MM.1S (cell line): ENCODE data around the gene CERS6.

Experiments
- EZH2 ChIP-seq: fragments of 300-600 bp; sonication (generic); optimal IDR thresholded peaks from 2 replicates; pipeline ENCODE3; 2017; ENCODE audit warnings: low read depth, mild to moderate bottlenecking, antibody characterized with exemption, low read length, mixed read lengths
- EZH2phosphoT487 ChIP-seq: fragments of 300-600 bp; sonication (generic); IDR thresholded peaks from 2 replicates; pipeline ENCODE4 v1.6.1; 2018; ENCODE audit warnings: antibody characterized with exemption, low read length
- TF ChIP-seq, protein P1 (sequence below): fragments of 300-600 bp; sonication (generic); IDR thresholded peaks from 2 replicates; pipeline ENCODE4 v1.5.1; 2016; ENCODE audit warnings: antibody characterized with exemption, low read length, mixed read lengths

DNA sequence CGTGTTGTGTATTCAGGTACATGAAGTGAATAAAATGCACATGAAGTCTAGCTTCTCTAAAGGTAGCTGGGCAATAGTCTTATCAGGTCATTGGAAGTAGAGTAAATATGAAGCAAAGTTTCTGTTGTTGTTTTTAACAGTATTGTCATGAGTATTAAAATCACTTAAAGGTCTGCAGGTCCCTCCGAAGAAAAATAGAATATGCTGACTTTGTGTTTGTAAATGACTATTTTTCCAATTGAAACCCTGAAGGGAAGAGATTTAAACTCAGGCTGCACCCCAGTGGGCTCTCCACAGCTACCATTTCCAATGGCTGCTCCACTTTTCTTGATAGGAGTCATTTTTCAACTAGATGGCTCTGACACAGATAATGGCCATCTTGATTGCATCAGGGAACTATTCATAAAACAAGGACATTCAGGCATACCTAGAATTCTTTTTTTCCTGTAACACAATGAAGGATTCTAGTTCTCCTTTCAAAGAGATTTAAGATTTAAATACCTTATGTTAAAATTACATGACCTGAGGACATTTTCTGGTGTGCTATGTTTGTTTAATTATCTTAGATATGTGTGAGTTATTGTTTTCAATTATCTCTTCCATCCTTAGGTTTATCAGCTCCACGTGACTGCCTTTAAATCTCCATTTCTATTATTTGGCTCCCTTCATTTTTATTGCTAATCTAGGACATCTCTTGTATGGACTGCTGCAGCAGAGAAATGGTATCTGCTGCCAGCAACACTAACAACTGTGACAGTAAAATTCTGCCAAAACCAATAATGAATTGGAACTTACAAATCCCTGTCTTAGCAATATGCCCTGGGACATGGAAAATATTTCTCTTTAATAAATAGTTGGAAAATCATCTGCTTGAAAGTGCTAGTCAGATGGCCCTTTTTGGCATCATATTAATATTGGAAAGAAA is 197.2 kb downstream of the CERS6 start:
- TF ChIP-seq, protein P1, sequence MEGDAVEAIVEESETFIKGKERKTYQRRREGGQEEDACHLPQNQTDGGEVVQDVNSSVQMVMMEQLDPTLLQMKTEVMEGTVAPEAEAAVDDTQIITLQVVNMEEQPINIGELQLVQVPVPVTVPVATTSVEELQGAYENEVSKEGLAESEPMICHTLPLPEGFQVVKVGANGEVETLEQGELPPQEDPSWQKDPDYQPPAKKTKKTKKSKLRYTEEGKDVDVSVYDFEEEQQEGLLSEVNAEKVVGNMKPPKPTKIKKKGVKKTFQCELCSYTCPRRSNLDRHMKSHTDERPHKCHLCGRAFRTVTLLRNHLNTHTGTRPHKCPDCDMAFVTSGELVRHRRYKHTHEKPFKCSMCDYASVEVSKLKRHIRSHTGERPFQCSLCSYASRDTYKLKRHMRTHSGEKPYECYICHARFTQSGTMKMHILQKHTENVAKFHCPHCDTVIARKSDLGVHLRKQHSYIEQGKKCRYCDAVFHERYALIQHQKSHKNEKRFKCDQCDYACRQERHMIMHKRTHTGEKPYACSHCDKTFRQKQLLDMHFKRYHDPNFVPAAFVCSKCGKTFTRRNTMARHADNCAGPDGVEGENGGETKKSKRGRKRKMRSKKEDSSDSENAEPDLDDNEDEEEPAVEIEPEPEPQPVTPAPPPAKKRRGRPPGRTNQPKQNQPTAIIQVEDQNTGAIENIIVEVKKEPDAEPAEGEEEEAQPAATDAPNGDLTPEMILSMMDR, result no peak
- TF ChIP-seq EZH2phosphoT487 (no peak), EZH2 (no peak)
